HCT116 (cell line): ENCODE data around the gene UQCRHL. TPM values are rescaled to one million over a fixed set of nuclear protein-coding genes. Genes with fewer than 3 reads are reported as not detected.
A peak's percentile ranks its signal among the peaks of the same experiment; 100 is the strongest.

Source experiments
- ATAC-seq: fragments of 200-7000 bp; cut with Tn5 transposase; 2 replicates; pipeline ENCODE4 v1.9.1; 2020; ENCODE audit warnings: mild to moderate bottlenecking, moderate library complexity
- BruUV-seq: library from RNA; stranded (reverse); fragments of 400-500 nt; replicated peaks from 2 replicates; lab custom pipeline; 2021; lab: Mats Ljungman, UMichigan
- CTCF ChIA-PET: fragments of 300-600 bp; sonication (Branson Sonifier 250); formaldehyde crosslinking; loops from one replicate; lab custom pipeline; 2021; ENCODE audit warnings: antibody characterized with exemption; lab: Charles Lee
- POLR2A ChIA-PET: fragments of 300-600, 350-600 bp; sonication (Branson Sonifier 250); formaldehyde crosslinking; loops from one replicate; lab custom pipeline; 2021; ENCODE audit warnings: antibody characterized with exemption; lab: Charles Lee
- RAD21 ChIA-PET, 2 experiments: fragments of 300-600 bp; sonication (Branson Sonifier 250); formaldehyde crosslinking; loops; one replicate each; lab custom pipeline; 2023; ENCODE audit warnings: low total read pairs in 2 of 2; ENCODE audit not compliant: uncharacterized antibody in 2 of 2, unreplicated experiment in 2 of 2, low non-redundant PET in 1 of 2; lab: Charles Lee
- DNase-seq: peaks from one replicate; pipeline ENCODE4 v3.0.0-alpha.2; 2010; ENCODE audit warnings: low read depth, low spot score
- H2AFZ ChIP-seq: fragments of 200-600 bp; shearing (Covaris generic), sonication (generic); 2 replicates; pipeline ENCODE4 v1.6.1; 2017; ENCODE audit warnings: low read depth, mixed run types, mixed read lengths, antibody characterized with exemption, low read length; ENCODE audit not compliant: poor library complexity, severe bottlenecking
- H3K27ac ChIP-seq: 2 replicates; pipeline ENCODE4 v1.5.1; 2012; ENCODE audit warnings: low read depth, low read length
- H3K27me3 ChIP-seq: fragments of 200-600 bp; sonication (generic); 2 replicates; pipeline ENCODE4 v1.6.1; 2016; ENCODE audit warnings: mixed run types, low read length, mixed read lengths; ENCODE audit not compliant: insufficient read depth
- H3K36me3 ChIP-seq, 2 experiments: fragments of 200-500 bp in 1 of 2; fragments of 200-600 bp in 1 of 2; sonication (Bioruptor generic) in 1 of 2; sonication (generic) in 1 of 2; 2 replicates each; pipeline versions ENCODE4 v1.5.1 to v1.6.1; 2014 to 2016; ENCODE audit warnings: low read length in 2 of 2, inconsistent platforms in 1 of 2, mixed read lengths in 1 of 2, mixed run types in 1 of 2; ENCODE audit not compliant: insufficient read depth in 2 of 2, control insufficient read depth in 1 of 2
- H3K4me1 ChIP-seq, 2 experiments: fragments of 200-600 bp in 1 of 2; sonication (generic) in 1 of 2; 2 replicates each; pipeline versions ENCODE4 v1.5.1 to v1.6.1; 2012 to 2017; ENCODE audit warnings: low read length in 2 of 2, inconsistent platforms in 1 of 2, mild to moderate bottlenecking in 1 of 2, mixed read lengths in 1 of 2, mixed run types in 1 of 2, moderate library complexity in 1 of 2; ENCODE audit not compliant: insufficient read depth in 2 of 2, control insufficient read depth in 1 of 2
- H3K4me2 ChIP-seq: fragments of 200-600 bp; sonication (generic); 2 replicates; pipeline ENCODE4 v1.6.1; 2017; ENCODE audit warnings: mixed run types, low read length, mixed read lengths
- H3K4me3 ChIP-seq, 2 experiments: fragments of 200-600 bp in 1 of 2; sonication (generic) in 1 of 2; replicated peaks in 1 of 2; 2 replicates each; pipeline ENCODE4 v1.5.1; 2011 to 2016; ENCODE audit warnings: low read length in 2 of 2, control low read depth in 1 of 2, low read depth in 1 of 2, mild to moderate bottlenecking in 1 of 2, mixed read lengths in 1 of 2, mixed run types in 1 of 2
- H3K79me2 ChIP-seq: fragments of 200-600 bp; sonication (generic); 2 replicates; pipeline ENCODE4 v1.6.1; 2017; ENCODE audit warnings: mild to moderate bottlenecking, mixed run types, low read length, moderate library complexity, mixed read lengths; ENCODE audit not compliant: insufficient read depth
- H3K9ac ChIP-seq: fragments of 200-600 bp; sonication (generic); 2 replicates; pipeline ENCODE4 v1.6.1; 2016; ENCODE audit warnings: low read length, mixed read lengths
- H3K9me2 ChIP-seq: fragments of 200-600 bp; sonication (generic), shearing (Covaris generic); 2 replicates; pipeline ENCODE4 v1.6.1; 2017; ENCODE audit warnings: mixed run types, mild to moderate bottlenecking, moderate library complexity; ENCODE audit not compliant: insufficient read depth
- H3K9me3 ChIP-seq, 2 experiments: fragments of 200-500 bp in 1 of 2; fragments of 200-600 bp in 1 of 2; sonication (Bioruptor generic) in 1 of 2; sonication (generic) in 1 of 2; 2 replicates each; pipeline ENCODE4 v1.6.1; 2014 to 2017; ENCODE audit warnings: low read length in 2 of 2, mixed read lengths in 2 of 2, inconsistent platforms in 1 of 2, low read depth in 1 of 2, mild to moderate bottlenecking in 1 of 2, mixed run types in 1 of 2, moderate library complexity in 1 of 2; ENCODE audit not compliant: control insufficient read depth in 1 of 2, insufficient read depth in 1 of 2
- H4K20me1 ChIP-seq: fragments of 200-600 bp; sonication (generic), shearing (Covaris generic); 2 replicates; pipeline ENCODE4 v1.6.1; 2017; ENCODE audit warnings: mixed run types, mild to moderate bottlenecking, moderate library complexity; ENCODE audit not compliant: insufficient read depth
- CEBPB ChIP-seq: IDR thresholded peaks from 2 replicates; pipeline ENCODE4 v1.6.1; 2012; ENCODE audit warnings: low read depth
- EGR1 ChIP-seq: IDR thresholded peaks from 2 replicates; pipeline ENCODE4 v1.6.1; 2012; ENCODE audit warnings: low read depth
- ELF1 ChIP-seq: IDR thresholded peaks from 2 replicates; pipeline ENCODE4 v1.6.1; 2012; ENCODE audit warnings: low read depth, borderline replicate concordance
- EZH2 ChIP-seq: fragments of 200-600 bp; sonication (generic); IDR thresholded peaks from 2 replicates; pipeline ENCODE4 v1.6.1; 2017; ENCODE audit warnings: antibody characterized with exemption, mixed run types
- FOSL1 ChIP-seq: IDR thresholded peaks from 2 replicates; pipeline ENCODE4 v1.6.1; 2012; ENCODE audit warnings: low read depth
- JUND ChIP-seq: IDR thresholded peaks from 2 replicates; pipeline ENCODE4 v1.6.1; 2012
- MAX ChIP-seq: IDR thresholded peaks from 2 replicates; pipeline ENCODE4 v1.6.1; 2012
- POLR2A ChIP-seq: IDR thresholded peaks from 2 replicates; pipeline ENCODE4 v1.7.0; 2011; ENCODE audit warnings: borderline replicate concordance; ENCODE audit not compliant: insufficient read depth, insufficient read length; ENCODE audit errors: extremely low read depth
- POLR2AphosphoS5 ChIP-seq: IDR thresholded peaks from 2 replicates; pipeline ENCODE4 v1.6.1; 2011; ENCODE audit warnings: mild to moderate bottlenecking, low read depth, low read length, moderate library complexity
- RAD21 ChIP-seq: IDR thresholded peaks from 2 replicates; pipeline ENCODE4 v1.6.1; 2012; ENCODE audit warnings: low read depth, mild to moderate bottlenecking
- REST ChIP-seq: IDR thresholded peaks from 2 replicates; pipeline ENCODE4 v1.6.1; 2012; ENCODE audit warnings: low read depth
- SP1 ChIP-seq: IDR thresholded peaks from 2 replicates; pipeline ENCODE4 v1.6.1; 2012; ENCODE audit warnings: low read depth
- TCF7L2 ChIP-seq: IDR thresholded peaks from 2 replicates; pipeline ENCODE4 v1.7.0; 2011; ENCODE audit warnings: borderline replicate concordance, inconsistent platforms; ENCODE audit not compliant: insufficient read depth, insufficient read length; ENCODE audit errors: extremely low read depth
- YY1 ChIP-seq: IDR thresholded peaks from 2 replicates; pipeline ENCODE4 v1.6.1; 2011; ENCODE audit warnings: low read length, low read depth, moderate library complexity, mild to moderate bottlenecking; ENCODE audit not compliant: insufficient replicate concordance; ENCODE audit errors: extremely low read depth
- ZBTB33 ChIP-seq: IDR thresholded peaks from 2 replicates; pipeline ENCODE4 v1.6.1; 2011; ENCODE audit warnings: mild to moderate bottlenecking, low read length, moderate library complexity; ENCODE audit not compliant: insufficient replicate concordance; ENCODE audit errors: extremely low read depth
- ZFX ChIP-seq: fragments of 450-650 bp; IDR thresholded peaks from 2 replicates; pipeline ENCODE4 v1.6.1; 2017
- ZNF274 ChIP-seq: fragments of 200-500 bp; sonication (Bioruptor generic); IDR thresholded peaks from 2 replicates; pipeline ENCODE4 v1.6.1; 2014; ENCODE audit warnings: mild to moderate bottlenecking, low read depth, low read length, inconsistent platforms
- intact Hi-C: fragments of 100-400 bp; cut with micrococcal nuclease; formaldehyde crosslinking; loops from 2 replicates; pipeline ENCODE4 v1.10.0; 2022
- total RNA-seq: library from RNA; stranded (reverse); gene quantifications from one replicate; pipeline ENCODE4 v1.2.1, GENCODE V29; 2021; ENCODE audit not compliant: unreplicated experiment

Gene UQCRHL
- total RNA-seq, 1 experiment from 2014 or later = 2.5 TPM

GRCh38 chr1:15760520-15761211 lies 46.8 kb downstream of the UQCRHL start:
- peak overlapping the region; percentile 31 for H3K4me2 ChIP-seq
- no peaks in the 10 kb centered on the region for H3K36me3 ChIP-seq
- intact Hi-C loops = no loop called here
- H2AFZ ChIP-seq = no peak overlapping the region
- ChIA-PET RAD21 (no interaction called here), CTCF (interaction anchor here (1.0 kb wide), 1 partner anchor 31 kb away, joined by 3 read pairs; no protein-coding TSS in a partner anchor), POLR2A (interaction anchor here (0.5 to 1.1 kb wide), 3 partner anchors 17 to 192 kb away, joined by 3 to 5 read pairs (median 4); no protein-coding TSS in a partner anchor)
- BruUV-seq = no TSS peak
- no peaks in the 10 kb centered on the region for H3K9me3 ChIP-seq
- peaks cover 8 to 39% of the 10 kb centered on the region in 2 experiments; a peak in 3 of 4 replicates for H3K4me1 ChIP-seq
- no peak overlapping the region for H3K9ac ChIP-seq
- H3K4me3 ChIP-seq = no peak overlapping the region
- H3K9me2 ChIP-seq = no peaks in the 10 kb centered on the region
- ATAC-seq (no peak), DNase-seq (no peak)
- H3K27me3 ChIP-seq = no peaks in the 10 kb centered on the region
- H3K27ac ChIP-seq = no peak overlapping the region
- H4K20me1 ChIP-seq = no peaks in the 10 kb centered on the region
- no peaks in the 10 kb centered on the region for H3K79me2 ChIP-seq
- TF ChIP-seq JUND = no peak
- no peak for TF ChIP-seq CEBPB
- TF ChIP-seq REST = no peak
- TF ChIP-seq ELF1 = no peak
- no peak for TF ChIP-seq FOSL1
- TF ChIP-seq EGR1 = no peak
- TF ChIP-seq YY1 = no peak
- TF ChIP-seq RAD21 = no peak
- no peak for TF ChIP-seq ZFX
- no peak for TF ChIP-seq EZH2
- TF ChIP-seq ZBTB33 = no peak
- TF ChIP-seq POLR2A = no peak
- no peak for TF ChIP-seq ZNF274
- no peak for TF ChIP-seq POLR2AphosphoS5
- TF ChIP-seq MAX = no peak
- no peak for TF ChIP-seq SP1
- TF ChIP-seq TCF7L2 = no peak
